B cell (primary cell): Measurements from ENCODE around the gene HTR3C. TPM values are rescaled to one million over a fixed set of nuclear protein-coding genes. Genes with fewer than 3 reads are reported as not detected.

Source experiments
- ATAC-seq: fragments of 200-7000 bp; cut with Tn5 transposase; one replicate; pipeline ENCODE4 v1.10.0; 2021; ENCODE audit warnings: low read depth, mild to moderate bottlenecking, moderate number of reproducible peaks, moderate library complexity
- CTCF ChIA-PET: fragments of 350-600 bp; sonication (Branson Sonifier 250); formaldehyde crosslinking; loops from one replicate; lab custom pipeline; 2021; ENCODE audit warnings: antibody characterized with exemption, inconsistent platforms; lab: Charles Lee
- POLR2A ChIA-PET: fragments of 350-600 bp; sonication (Branson Sonifier 250); formaldehyde crosslinking; loops from one replicate; lab custom pipeline; 2021; ENCODE audit warnings: antibody characterized with exemption; lab: Charles Lee
- DNase-seq: peaks from one replicate; pipeline ENCODE4 v3.0.0; 2013
- H2AFZ ChIP-seq: 2 replicates; pipeline ENCODE4 v1.6.1; 2012; ENCODE audit warnings: mild to moderate bottlenecking, low read depth, low read length; ENCODE audit not compliant: insufficient read depth, poor library complexity, severe bottlenecking
- H3K27ac ChIP-seq, 2 donors: 1 replicate in 1 of 2; 2 replicates in 1 of 2; pipeline ENCODE4 v1.5.1; 2012 to 2013; ENCODE audit warnings: low read length in 2 of 2, mild to moderate bottlenecking in 2 of 2, moderate library complexity in 1 of 2
- H3K27me3 ChIP-seq, 4 experiments: fragments of 200-600 bp in 1 of 4; sonication (generic) in 1 of 4; replicated peaks in 1 of 4; 1 replicate in 2 of 4; 2 replicates in 2 of 4; pipeline versions ENCODE4 v1.6.1 to v1.7.0; 2013 to 2016; ENCODE audit warnings: low read length in 3 of 4, mild to moderate bottlenecking in 2 of 4, mixed read lengths in 1 of 4, moderate library complexity in 1 of 4; ENCODE audit not compliant: insufficient read depth in 4 of 4, control insufficient read depth in 3 of 4; ENCODE audit errors: control extremely low read depth in 1 of 4
- H3K36me3 ChIP-seq, 2 experiments: replicated peaks in 1 of 2; 1 replicate in 1 of 2; 2 replicates in 1 of 2; pipeline versions ENCODE4 v1.6.1 to v1.7.1; 2013; ENCODE audit warnings: low read length in 1 of 2; ENCODE audit not compliant: insufficient read depth in 2 of 2, control insufficient read depth in 1 of 2; ENCODE audit errors: control extremely low read depth in 1 of 2, extremely low read depth in 1 of 2
- H3K4me1 ChIP-seq, 2 donors: fragments of 200-600 bp in 1 of 2; sonication (generic) in 1 of 2; 1 replicate in 1 of 2; 2 replicates in 1 of 2; pipeline versions ENCODE4 v1.5.1 to v1.6.1; 2013 to 2017; ENCODE audit warnings: low read length in 2 of 2; ENCODE audit not compliant: control insufficient read depth in 2 of 2, insufficient read depth in 2 of 2
- H3K4me2 ChIP-seq: replicated peaks from 2 replicates; pipeline ENCODE3; 2012; ENCODE audit warnings: mild to moderate bottlenecking, low read depth, low read length; ENCODE audit not compliant: poor library complexity, severe bottlenecking
- H3K4me3 ChIP-seq, 5 experiments: fragments of 200-600 bp in 1 of 5; sonication (generic) in 1 of 5; 1 replicate in 3 of 5; 2 replicates in 2 of 5; pipeline versions ENCODE4 v1.5.1 to v1.7.0; 2011 to 2016; ENCODE audit warnings: low read length in 4 of 5, mild to moderate bottlenecking in 4 of 5, low read depth in 2 of 5, control low read depth in 1 of 5, moderate library complexity in 1 of 5; ENCODE audit not compliant: insufficient read depth in 1 of 5; ENCODE audit errors: control extremely low read depth in 1 of 5, extremely low read depth in 1 of 5
- H3K79me2 ChIP-seq: fragments of 200-600 bp; sonication (generic); one replicate; pipeline ENCODE4 v1.6.0; 2016; ENCODE audit warnings: low read length; ENCODE audit not compliant: control insufficient read depth, insufficient read depth
- H3K9ac ChIP-seq: fragments of 200-600 bp; sonication (generic); 2 replicates; pipeline ENCODE4 v1.6.1; 2017; ENCODE audit warnings: mild to moderate bottlenecking, low read length, moderate library complexity
- H3K9me3 ChIP-seq, 3 donors: one replicate each; pipeline versions ENCODE4 v1.6.1 to v1.7.1; 2013; ENCODE audit warnings: low read length in 2 of 3; ENCODE audit not compliant: control insufficient read depth in 2 of 3, insufficient read depth in 1 of 3; ENCODE audit errors: control extremely low read depth in 1 of 3
- H4K20me1 ChIP-seq: 2 replicates; pipeline ENCODE4 v1.6.0; 2012; ENCODE audit warnings: mild to moderate bottlenecking, low read length; ENCODE audit not compliant: insufficient read depth, control insufficient read depth, poor library complexity, severe bottlenecking
- H3K27ac Mint-ChIP-seq: one replicate; pipeline ENCODE4 v1.8.0; 2021; ENCODE audit warnings: mixed read lengths
- H3K27me3 Mint-ChIP-seq: one replicate; pipeline ENCODE4 v1.8.0; 2021; ENCODE audit warnings: mixed read lengths
- H3K4me1 Mint-ChIP-seq: one replicate; pipeline ENCODE4 v1.8.0; 2021; ENCODE audit warnings: mixed read lengths
- H3K4me3 Mint-ChIP-seq: one replicate; pipeline ENCODE4 v1.8.0; 2021; ENCODE audit warnings: mixed read lengths
- H3K9me3 Mint-ChIP-seq: one replicate; pipeline ENCODE4 v1.8.0; 2022; ENCODE audit warnings: mixed read lengths; ENCODE audit not compliant: insufficient read depth
- EZH2 ChIP-seq: IDR thresholded peaks from 2 replicates; pipeline ENCODE4 v1.6.1; 2012; ENCODE audit warnings: borderline replicate concordance, low read depth, mild to moderate bottlenecking, moderate library complexity, low read length; ENCODE audit not compliant: insufficient read depth, poor library complexity, severe bottlenecking
- WGBS: methylation state at CpG from one replicate; pipeline ENCODE4 v1.1.5; 2013; ENCODE audit warnings: missing lambda C conversion rate; ENCODE audit not compliant: insufficient coverage; 5-methylcytosine and 5-hydroxymethylcytosine counted together
- intact Hi-C: fragments of 100-400 bp; cut with micrococcal nuclease; formaldehyde crosslinking; loops from one replicate; pipeline ENCODE4 v1.10.0; 2022
- polyA plus RNA-seq: library from polyadenylated mRNA; depleted of rRNA; stranded (reverse); fragments of >200 nt; gene quantifications from 2 replicates; pipeline ENCODE4 v1.2.3, GENCODE V29; 2012
- total RNA-seq, 2 donors: library from RNA; stranded (reverse); fragments of 120-200 nt in 1 of 2; gene quantifications; 1 replicate in 1 of 2; 2 replicates in 1 of 2; pipeline versions ENCODE4 v1.2.3 to v1.2.4, GENCODE V29; 2013 to 2022
- TF ChIP-seq, protein P1 (sequence below): fragments of 200-600 bp; IDR thresholded peaks from one replicate; pipeline ENCODE4 v1.8.0; 2022; ENCODE audit warnings: antibody characterized with exemption, mild to moderate bottlenecking

Gene HTR3C
- total and polyA plus RNA-seq, 2 donors (not counting 1 experiment from before 2014, with no cell fraction given): not detected

DNA sequence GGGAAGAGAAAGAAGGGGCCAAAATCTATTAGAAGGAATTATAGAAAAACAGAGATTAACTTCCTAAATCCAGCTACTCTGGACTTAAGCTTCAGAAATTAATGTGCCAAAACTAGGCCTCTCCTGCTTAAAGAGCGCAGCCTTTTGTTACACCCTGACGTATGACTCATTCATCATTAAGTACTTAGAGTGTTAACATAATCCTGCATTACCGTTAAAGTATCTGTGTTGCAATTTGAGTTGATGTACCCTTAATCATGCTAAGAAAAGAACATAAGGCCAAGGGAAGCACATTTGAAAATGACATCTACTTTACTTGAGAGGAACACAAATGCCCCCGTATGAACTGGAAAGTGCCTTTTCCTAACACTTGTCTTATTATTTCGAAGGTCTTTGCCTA lies 13.4 kb upstream of the HTR3C start:
- no peaks in the 10 kb centered on the region for H3K36me3 ChIP-seq
- H3K4me1 ChIP-seq: no peaks in the 10 kb centered on the region
- Mint-ChIP-seq H3K9me3 (no peaks in the 10 kb centered on the region), H3K4me3 (no peak overlapping the region), H3K27me3 (peaks cover 3% of the 10 kb centered on the region), H3K27ac (no peak overlapping the region), H3K4me1 (no peaks in the 10 kb centered on the region)
- no peak overlapping the region for H3K27ac ChIP-seq
- H3K27me3 ChIP-seq: peaks cover 0 to 3% (median 0%) of the 10 kb centered on the region in 4 experiments
- H3K9me3 ChIP-seq: no peaks in the 10 kb centered on the region
- H2AFZ ChIP-seq: no peak overlapping the region
- ATAC-seq (no peak), DNase-seq (no peak)
- WGBS: 83% methylated on average over 1 of the region's 5 CpGs
- no peak overlapping the region for H3K4me3 ChIP-seq
- no peak overlapping the region for H3K4me2 ChIP-seq
- CTCF ChIA-PET: no interaction called here
- no peak overlapping the region for H3K9ac ChIP-seq
- intact Hi-C loops: no loop called here
- H4K20me1 ChIP-seq: no peaks in the 10 kb centered on the region
- POLR2A ChIA-PET: no interaction called here
- no peak for TF ChIP-seq EZH2
- TF ChIP-seq, protein P1, sequence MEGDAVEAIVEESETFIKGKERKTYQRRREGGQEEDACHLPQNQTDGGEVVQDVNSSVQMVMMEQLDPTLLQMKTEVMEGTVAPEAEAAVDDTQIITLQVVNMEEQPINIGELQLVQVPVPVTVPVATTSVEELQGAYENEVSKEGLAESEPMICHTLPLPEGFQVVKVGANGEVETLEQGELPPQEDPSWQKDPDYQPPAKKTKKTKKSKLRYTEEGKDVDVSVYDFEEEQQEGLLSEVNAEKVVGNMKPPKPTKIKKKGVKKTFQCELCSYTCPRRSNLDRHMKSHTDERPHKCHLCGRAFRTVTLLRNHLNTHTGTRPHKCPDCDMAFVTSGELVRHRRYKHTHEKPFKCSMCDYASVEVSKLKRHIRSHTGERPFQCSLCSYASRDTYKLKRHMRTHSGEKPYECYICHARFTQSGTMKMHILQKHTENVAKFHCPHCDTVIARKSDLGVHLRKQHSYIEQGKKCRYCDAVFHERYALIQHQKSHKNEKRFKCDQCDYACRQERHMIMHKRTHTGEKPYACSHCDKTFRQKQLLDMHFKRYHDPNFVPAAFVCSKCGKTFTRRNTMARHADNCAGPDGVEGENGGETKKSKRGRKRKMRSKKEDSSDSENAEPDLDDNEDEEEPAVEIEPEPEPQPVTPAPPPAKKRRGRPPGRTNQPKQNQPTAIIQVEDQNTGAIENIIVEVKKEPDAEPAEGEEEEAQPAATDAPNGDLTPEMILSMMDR: no peak
- H3K79me2 ChIP-seq: no peaks in the 10 kb centered on the region

- no peak overlapping the region for H2AFZ ChIP-seq
- CTCF ChIA-PET: no interaction called here
Observed at GRCh38 chr3:184040010-184040409, 12.8 kb upstream of the HTR3C start.

More at GRCh38 chr3:184040010-184040409, 12.8 kb upstream of the HTR3C start:
- ATAC-seq (no peak), DNase-seq (no peak)
- H3K4me1 ChIP-seq: no peaks in the 10 kb centered on the region
- no peaks in the 10 kb centered on the region for H4K20me1 ChIP-seq
- peaks cover 0 to 3% (median 0%) of the 10 kb centered on the region in 4 experiments for H3K27me3 ChIP-seq
- no peak overlapping the region for H3K27ac ChIP-seq
- Mint-ChIP-seq H3K9me3 (no peaks in the 10 kb centered on the region), H3K4me1 (no peaks in the 10 kb centered on the region), H3K27me3 (peaks cover 3% of the 10 kb centered on the region), H3K4me3 (no peak overlapping the region), H3K27ac (no peak overlapping the region)
- H3K9me3 ChIP-seq: no peaks in the 10 kb centered on the region
- H3K4me3 ChIP-seq: no peak overlapping the region
- no peak for TF ChIP-seq EZH2
- TF ChIP-seq, protein P1: no peak
- H3K9ac ChIP-seq: no peak overlapping the region
- no peaks in the 10 kb centered on the region for H3K79me2 ChIP-seq
- no peaks in the 10 kb centered on the region for H3K36me3 ChIP-seq
- intact Hi-C loops: no loop called here
- H3K4me2 ChIP-seq: no peak overlapping the region
- WGBS: 75% methylated on average over 2 of the region's 3 CpGs
- POLR2A ChIA-PET: no interaction called here
